Common myeloid progenitor, CD34-positive (primary cell): ENCODE data around the gene SAC3D1.

ENCODE experiments used
- CTCF ChIA-PET: fragments of 350-600 bp; sonication (Branson Sonifier 250); formaldehyde crosslinking; loops from one replicate; lab custom pipeline; 2021; ENCODE audit warnings: antibody characterized with exemption; lab: Charles Lee
- POLR2A ChIA-PET: fragments of 350-600 bp; sonication (Branson Sonifier 250); formaldehyde crosslinking; loops from one replicate; lab custom pipeline; 2021; ENCODE audit warnings: antibody characterized with exemption; lab: Charles Lee
- DNase-seq, 3 donors: peaks; one replicate each; pipeline versions ENCODE4 v3.0.0 to v3.0.0-alpha.2; 2013
- H3K27ac ChIP-seq, 2 experiments: 1 replicate in 1 of 2; 2 replicates in 1 of 2; pipeline ENCODE4 v1.7.0; 2013; ENCODE audit warnings: inconsistent platforms in 2 of 2, low read length in 2 of 2, mild to moderate bottlenecking in 2 of 2, low read depth in 1 of 2, moderate library complexity in 1 of 2; ENCODE audit not compliant: severe bottlenecking in 2 of 2, insufficient read depth in 1 of 2, poor library complexity in 1 of 2
- H3K27me3 ChIP-seq, 5 experiments: replicated peaks in 2 of 5; 1 replicate in 3 of 5; 2 replicates in 2 of 5; pipeline versions ENCODE4 v1.6.1 to v1.7.0; 2013; ENCODE audit warnings: low read length in 4 of 5, mild to moderate bottlenecking in 2 of 5, moderate library complexity in 2 of 5, inconsistent platforms in 1 of 5; ENCODE audit not compliant: insufficient read depth in 5 of 5, control insufficient read depth in 4 of 5
- H3K36me3 ChIP-seq, 4 experiments: 1 replicate in 2 of 4; 2 replicates in 2 of 4; pipeline versions ENCODE4 v1.6.1 to v1.7.0; 2013; ENCODE audit warnings: low read length in 3 of 4, control low read depth in 1 of 4, mild to moderate bottlenecking in 1 of 4; ENCODE audit not compliant: control insufficient read depth in 4 of 4, insufficient read depth in 4 of 4
- H3K4me1 ChIP-seq, 4 experiments: 1 replicate in 3 of 4; 2 replicates in 1 of 4; pipeline versions ENCODE4 v1.6.1 to v1.7.1; 2013; ENCODE audit warnings: low read length in 3 of 4, mild to moderate bottlenecking in 3 of 4, control low read depth in 1 of 4, inconsistent platforms in 1 of 4, moderate library complexity in 1 of 4; ENCODE audit not compliant: control insufficient read depth in 4 of 4, insufficient read depth in 4 of 4; ENCODE audit errors: control extremely low read depth in 1 of 4
- H3K4me3 ChIP-seq, 7 experiments: 1 replicate in 4 of 7; 2 replicates in 3 of 7; pipeline versions ENCODE4 v1.5.1 to v1.7.0; 2013; ENCODE audit warnings: mild to moderate bottlenecking in 7 of 7, low read length in 6 of 7, moderate library complexity in 6 of 7, inconsistent platforms in 2 of 7, low read depth in 2 of 7, control low read depth in 1 of 7; ENCODE audit not compliant: insufficient read depth in 4 of 7, control insufficient read depth in 1 of 7; ENCODE audit errors: extremely low read depth in 1 of 7
- H3K9me3 ChIP-seq, 5 experiments: 1 replicate in 4 of 5; 2 replicates in 1 of 5; pipeline versions ENCODE4 v1.6.1 to v1.7.1; 2013; ENCODE audit warnings: low read length in 4 of 5, mild to moderate bottlenecking in 2 of 5, inconsistent platforms in 1 of 5, low read depth in 1 of 5, moderate library complexity in 1 of 5; ENCODE audit not compliant: control insufficient read depth in 4 of 5, insufficient read depth in 2 of 5; ENCODE audit errors: control extremely low read depth in 1 of 5
- WGBS: methylation state at CpG from one replicate; pipeline ENCODE4 v1.1.5; 2013; ENCODE audit not compliant: insufficient coverage; 5-methylcytosine and 5-hydroxymethylcytosine counted together

The SAC3D1 gene

GRCh38 chr11:65057526-65057925, 16.5 kb downstream of the SAC3D1 start:
- Histone ChIP-seq H3K36me3 (no peaks in the 10 kb centered on the region), H3K4me1 (peaks cover 0 to 22% (median 18%) of the 10 kb centered on the region in 4 experiments), H3K9me3 (no peaks in the 10 kb centered on the region), H3K27me3 (no peaks in the 10 kb centered on the region), H3K27ac (no peak overlapping the region), H3K4me3 (no peak overlapping the region)
- ChIA-PET CTCF (interaction anchor here (1.2 to 2.0 kb wide), 4 partner anchors 9 to 61 kb away, joined by 3 to 4 read pairs (median 4); partner anchors contain the start of gene BATF2), POLR2A (interaction anchor here (0.7 kb wide), 1 partner anchor 12 kb away, joined by 4 read pairs; no protein-coding TSS in a partner anchor)
- 98% methylated on average over 4 of the region's 7 CpGs for WGBS
- no peak for DNase-seq

- 93% methylated on average over 11 of the region's 13 CpGs for WGBS
- Histone ChIP-seq H3K9me3 (no peaks in the 10 kb centered on the region), H3K27ac (no peak overlapping the region), H3K4me3 (no peak overlapping the region), H3K36me3 (no peaks in the 10 kb centered on the region), H3K4me1 (peaks cover 0 to 22% (median 17%) of the 10 kb centered on the region in 4 experiments), H3K27me3 (no peaks in the 10 kb centered on the region)
- CTCF ChIA-PET: interaction anchor here (1.2 to 2.0 kb wide), 7 partner anchors 8 to 170 kb away, joined by 3 to 7 read pairs (median 3); partner anchors contain the start of genes BATF2 and SAC3D1
- POLR2A ChIA-PET: interaction anchor here (0.7 kb wide), 1 partner anchor 11 kb away, joined by 4 read pairs; no protein-coding TSS in a partner anchor
- no peak for DNase-seq
These were observed 17.0 kb downstream of the SAC3D1 start for GRCh38 chr11:65058012-65058411.

- no peak within 1 kb of the TSS for H3K4me3 ChIP-seq
These were observed 17.5 kb downstream of the SAC3D1 start, which contains the start of gene NAALADL1 for GRCh38 chr11:65058419-65059054. Gene NAALADL1 (minus strand): TSS chr11:65058553. CDS start chr11:65058521, 32 bp downstream.

DNA sequence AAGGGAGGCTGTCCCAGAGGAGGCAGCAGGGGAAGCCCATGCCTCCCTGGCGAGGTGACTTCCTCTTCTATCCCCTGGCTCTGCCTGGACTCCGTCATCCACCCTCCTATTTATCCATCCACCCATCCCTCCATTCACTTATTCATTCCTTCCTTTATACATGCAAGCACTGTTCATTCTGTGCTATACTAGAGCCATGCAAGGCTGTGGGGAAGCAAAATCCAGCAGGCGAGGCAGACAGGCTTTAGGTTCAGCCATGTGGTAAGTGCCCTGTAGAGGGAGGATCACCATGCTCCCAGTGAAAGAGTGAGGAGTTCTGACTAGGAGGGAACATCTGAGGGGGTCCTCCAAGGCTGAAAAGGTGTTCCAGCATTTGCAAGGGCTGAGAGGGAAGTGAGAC, 18.5 kb downstream of the SAC3D1 start:
- H3K27me3 ChIP-seq: no peaks in the 10 kb centered on the region
- WGBS: 83% methylated on average over 2 of the region's 3 CpGs
- ChIA-PET CTCF (interaction anchor here (1.1 to 1.8 kb wide), 2 partner anchors 15 to 18 kb away, joined by 6 to 7 read pairs; partner anchors contain the start of gene SAC3D1), POLR2A (no interaction called here)
- no peaks in the 10 kb centered on the region for H3K36me3 ChIP-seq
- H3K27ac ChIP-seq: no peak overlapping the region
- DNase-seq: no peak
- no peak overlapping the region for H3K4me3 ChIP-seq
- H3K9me3 ChIP-seq: no peaks in the 10 kb centered on the region
- peaks cover 0 to 9% (median 2%) of the 10 kb centered on the region in 4 experiments for H3K4me1 ChIP-seq

More at GRCh38 chr11:65058419-65059054, 17.5 kb downstream of the SAC3D1 start, which contains the start of gene NAALADL1:
- ChIA-PET POLR2A (no interaction called here), CTCF (interaction anchor here (0.8 to 1.9 kb wide), 6 partner anchors 10 to 171 kb away, joined by 3 to 7 read pairs (median 4); partner anchors contain the start of gene SAC3D1)
- WGBS: 95% methylated on average over 5 of the region's 8 CpGs
- no peak for DNase-seq
- Histone ChIP-seq H3K9me3 (no peaks in the 10 kb centered on the region), H3K4me1 (peaks cover 0 to 19% (median 12%) of the 10 kb centered on the region in 4 experiments), H3K27me3 (no peaks in the 10 kb centered on the region), H3K36me3 (no peaks in the 10 kb centered on the region), H3K27ac (no peak within 1 kb of the TSS)

DNA sequence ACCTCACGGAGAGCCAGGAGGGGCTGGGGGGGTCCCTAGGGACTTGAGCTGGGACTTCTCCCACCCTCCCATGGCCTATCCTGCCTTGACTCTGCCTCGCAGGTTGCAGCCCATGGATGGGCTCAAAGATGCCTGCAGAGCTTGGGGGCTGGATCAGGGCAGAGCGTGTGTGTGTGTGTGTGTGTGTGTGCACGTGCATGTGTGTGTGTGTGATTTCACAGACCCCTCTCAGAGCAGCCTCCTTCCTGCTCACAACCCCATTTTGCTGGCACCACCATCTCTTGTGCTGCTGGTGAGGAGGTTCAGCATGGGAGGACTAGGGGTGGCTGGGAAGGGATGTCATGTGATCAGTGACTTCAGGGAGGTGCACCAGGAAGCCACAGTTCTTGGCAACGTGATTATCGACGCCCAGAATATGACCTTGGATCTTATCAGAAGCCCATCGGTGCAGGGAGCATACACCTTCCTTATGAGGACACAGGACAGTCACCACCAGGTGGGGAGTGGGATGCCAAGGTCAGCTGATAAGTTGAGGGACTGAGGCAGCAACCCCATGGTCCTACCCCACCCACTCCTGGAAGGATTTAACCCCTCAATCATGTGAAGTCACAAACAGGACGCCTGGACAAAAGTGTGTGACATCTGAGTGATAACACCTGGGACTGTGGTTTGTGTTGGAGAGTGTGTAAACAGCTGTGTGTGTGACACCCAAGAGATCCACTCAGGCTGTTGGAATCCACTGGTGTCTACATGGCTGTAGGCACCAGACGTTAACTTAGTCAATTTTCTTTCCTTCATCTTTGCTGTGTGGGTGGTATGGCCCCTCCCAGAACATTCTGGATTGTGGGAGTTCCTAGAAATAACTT, 19.2 kb downstream of the SAC3D1 start:
- no peaks in the 10 kb centered on the region for H3K9me3 ChIP-seq
- H3K36me3 ChIP-seq: no peaks in the 10 kb centered on the region
- DNase-seq: no peak
- H3K27me3 ChIP-seq: no peaks in the 10 kb centered on the region
- WGBS: 92% methylated on average over 3 of the region's 10 CpGs
- H3K27ac ChIP-seq: no peak overlapping the region
- CTCF ChIA-PET: no interaction called here
- POLR2A ChIA-PET: no interaction called here
- peaks cover 0 to 5% (median 0%) of the 10 kb centered on the region in 4 experiments for H3K4me1 ChIP-seq
- no peak overlapping the region for H3K4me3 ChIP-seq

DNA sequence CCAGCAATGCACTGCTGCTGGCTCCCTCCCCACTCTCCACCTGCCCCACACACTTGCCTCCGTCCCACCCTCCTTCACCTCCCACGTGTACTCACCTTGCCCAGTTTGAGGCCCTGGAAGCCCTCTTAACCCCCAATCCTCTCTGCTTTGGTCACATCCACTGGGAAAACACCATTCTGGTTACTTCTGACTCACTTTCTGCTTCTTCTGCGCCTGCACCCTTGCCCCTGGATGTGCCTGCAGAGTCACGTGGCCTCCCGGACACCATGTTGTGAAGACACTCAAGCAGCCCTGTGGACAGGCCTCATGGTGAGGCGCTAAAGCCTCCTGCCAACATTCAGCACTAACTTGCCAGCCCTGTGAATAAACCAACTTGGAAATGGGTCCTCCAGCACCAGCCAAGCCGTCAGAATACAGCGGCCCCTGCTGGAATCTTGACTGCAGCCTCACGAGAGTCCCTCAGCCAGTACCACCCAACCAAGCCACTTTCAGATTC, 20.0 kb downstream of the SAC3D1 start:
- Histone ChIP-seq H3K4me1 (peaks cover 0 to 5% (median 0%) of the 10 kb centered on the region in 4 experiments), H3K27me3 (no peaks in the 10 kb centered on the region), H3K4me3 (no peak overlapping the region), H3K9me3 (no peaks in the 10 kb centered on the region), H3K27ac (no peak overlapping the region), H3K36me3 (no peaks in the 10 kb centered on the region)
- ChIA-PET POLR2A (interaction anchor here (0.6 kb wide), 1 partner anchor 1108 kb away, joined by 3 read pairs; no protein-coding TSS in a partner anchor), CTCF (no interaction called here)
- DNase-seq: peak in 2 of 3 donors; percentile 28 to 35
- 96% methylated on average over 6 of the region's 9 CpGs for WGBS
